ENCODE measurements around the gene GPR37.

The GPR37 gene, protein sequence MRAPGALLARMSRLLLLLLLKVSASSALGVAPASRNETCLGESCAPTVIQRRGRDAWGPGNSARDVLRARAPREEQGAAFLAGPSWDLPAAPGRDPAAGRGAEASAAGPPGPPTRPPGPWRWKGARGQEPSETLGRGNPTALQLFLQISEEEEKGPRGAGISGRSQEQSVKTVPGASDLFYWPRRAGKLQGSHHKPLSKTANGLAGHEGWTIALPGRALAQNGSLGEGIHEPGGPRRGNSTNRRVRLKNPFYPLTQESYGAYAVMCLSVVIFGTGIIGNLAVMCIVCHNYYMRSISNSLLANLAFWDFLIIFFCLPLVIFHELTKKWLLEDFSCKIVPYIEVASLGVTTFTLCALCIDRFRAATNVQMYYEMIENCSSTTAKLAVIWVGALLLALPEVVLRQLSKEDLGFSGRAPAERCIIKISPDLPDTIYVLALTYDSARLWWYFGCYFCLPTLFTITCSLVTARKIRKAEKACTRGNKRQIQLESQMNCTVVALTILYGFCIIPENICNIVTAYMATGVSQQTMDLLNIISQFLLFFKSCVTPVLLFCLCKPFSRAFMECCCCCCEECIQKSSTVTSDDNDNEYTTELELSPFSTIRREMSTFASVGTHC

DNA sequence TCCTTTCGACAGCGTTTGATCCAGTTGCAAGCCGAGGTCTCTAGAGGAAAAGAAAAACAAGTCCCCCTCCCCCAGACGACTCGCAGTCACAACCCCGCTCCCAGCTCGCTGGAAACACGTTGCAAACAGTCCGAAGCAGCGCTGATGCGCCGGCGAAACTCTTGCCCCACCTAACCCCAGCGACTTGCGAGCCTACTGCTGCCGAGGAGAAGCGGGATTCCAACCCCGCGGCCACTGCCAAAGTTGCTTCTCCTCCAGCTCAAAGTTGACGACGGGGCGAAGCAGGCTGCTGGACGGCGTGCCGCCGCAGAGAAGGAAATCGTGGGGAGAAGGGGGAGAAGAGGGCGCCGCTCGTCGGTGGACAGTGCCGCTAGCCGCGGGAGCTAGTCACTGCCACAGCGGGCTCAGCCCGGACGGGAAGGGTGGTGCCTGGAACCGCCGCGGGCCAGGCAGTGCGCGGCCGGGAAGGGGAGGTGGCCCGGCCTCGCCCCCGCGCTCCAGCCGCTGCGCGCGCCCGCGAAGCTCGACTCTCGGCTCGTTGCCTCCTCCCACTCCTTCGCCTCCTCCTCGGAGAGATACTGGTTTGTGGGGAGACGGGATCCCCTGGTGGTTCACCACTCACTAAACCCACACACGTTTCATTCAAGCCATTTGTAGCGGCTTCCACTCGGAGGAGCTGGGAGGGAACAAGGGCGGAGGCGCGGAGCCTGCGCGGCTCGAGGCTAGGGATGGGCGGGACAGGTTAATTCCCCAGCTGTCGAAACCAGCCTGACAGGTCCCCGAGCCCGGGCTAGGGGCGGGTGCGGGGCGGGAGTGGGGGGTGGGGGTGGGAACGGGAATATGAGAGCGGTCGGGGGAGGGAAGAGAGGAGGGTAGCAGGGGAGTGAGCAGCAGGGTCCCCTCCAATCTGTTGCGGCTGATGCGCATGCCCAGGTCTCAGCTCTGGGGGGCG, at the start of gene GPR37:
Gene GPR37, minus strand, starts transcription at position 392 of the 952 bp plus-strand sequence. CDS start 816 bp downstream, outside the sequence.
- no peak within 1 kb of the TSS for H3K4me3 ChIP-seq (ENCODE audit: low read depth in 1 of 2, low read length in 1 of 2)
- peaks cover 0 to 6% of the 10 kb centered on the region in 2 experiments for H3K4me1 ChIP-seq (ENCODE audit: control insufficient read depth in 1 of 2, insufficient read depth in 1 of 2, low read depth in 1 of 2, low read length in 1 of 2)
- TF ChIP-seq, protein P1, sequence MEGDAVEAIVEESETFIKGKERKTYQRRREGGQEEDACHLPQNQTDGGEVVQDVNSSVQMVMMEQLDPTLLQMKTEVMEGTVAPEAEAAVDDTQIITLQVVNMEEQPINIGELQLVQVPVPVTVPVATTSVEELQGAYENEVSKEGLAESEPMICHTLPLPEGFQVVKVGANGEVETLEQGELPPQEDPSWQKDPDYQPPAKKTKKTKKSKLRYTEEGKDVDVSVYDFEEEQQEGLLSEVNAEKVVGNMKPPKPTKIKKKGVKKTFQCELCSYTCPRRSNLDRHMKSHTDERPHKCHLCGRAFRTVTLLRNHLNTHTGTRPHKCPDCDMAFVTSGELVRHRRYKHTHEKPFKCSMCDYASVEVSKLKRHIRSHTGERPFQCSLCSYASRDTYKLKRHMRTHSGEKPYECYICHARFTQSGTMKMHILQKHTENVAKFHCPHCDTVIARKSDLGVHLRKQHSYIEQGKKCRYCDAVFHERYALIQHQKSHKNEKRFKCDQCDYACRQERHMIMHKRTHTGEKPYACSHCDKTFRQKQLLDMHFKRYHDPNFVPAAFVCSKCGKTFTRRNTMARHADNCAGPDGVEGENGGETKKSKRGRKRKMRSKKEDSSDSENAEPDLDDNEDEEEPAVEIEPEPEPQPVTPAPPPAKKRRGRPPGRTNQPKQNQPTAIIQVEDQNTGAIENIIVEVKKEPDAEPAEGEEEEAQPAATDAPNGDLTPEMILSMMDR (IDR thresholded peaks at IDR 0.05) = no peak
- no peaks in the 10 kb centered on the region for H3K9me3 ChIP-seq
- no peak within 1 kb of the TSS for H3K27ac ChIP-seq
- H3K27me3 ChIP-seq = peaks cover 90% of the 10 kb centered on the region
- no peaks in the 10 kb centered on the region for H3K36me3 ChIP-seq

DNA sequence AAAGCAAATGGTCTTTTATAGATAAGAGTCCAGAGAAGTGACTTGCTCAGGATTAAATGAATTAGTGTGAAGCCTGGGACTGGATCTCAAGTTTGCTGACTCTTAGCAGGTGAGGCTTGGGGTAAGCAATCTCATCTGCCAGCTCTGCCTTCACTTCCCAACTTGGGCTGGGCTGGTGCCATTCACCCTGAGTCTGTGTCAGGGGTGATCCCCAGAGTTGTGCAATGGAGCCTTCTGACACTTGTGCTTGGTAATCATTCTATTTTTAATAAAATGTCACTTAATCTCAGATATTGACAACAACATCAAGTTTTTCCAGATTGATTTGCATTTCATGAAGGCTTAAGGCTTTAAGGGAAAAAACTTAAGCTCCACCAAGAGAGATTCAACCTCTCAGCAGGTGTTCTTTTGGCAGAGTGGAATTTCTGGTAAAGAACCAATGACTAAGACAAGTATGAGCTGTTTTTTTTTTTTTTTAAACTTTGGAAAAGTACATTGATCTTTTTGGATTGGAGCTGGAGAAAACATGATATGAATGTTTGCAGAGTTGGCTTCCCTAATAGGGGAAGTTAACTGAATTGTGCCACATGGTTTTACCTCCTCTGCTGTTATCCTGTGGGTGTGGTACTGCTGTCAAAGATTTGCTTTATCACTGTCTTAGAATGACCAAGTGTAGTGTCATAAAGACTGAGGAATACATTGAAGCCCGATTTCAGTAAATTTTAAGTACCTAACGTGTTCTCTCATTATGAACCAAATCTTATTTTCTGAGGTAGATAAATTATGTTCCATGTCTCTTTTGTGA, 48.6 kb upstream of the GPR37 start:
- H3K27me3 ChIP-seq = peaks cover 13% of the 10 kb centered on the region
- H3K4me3 ChIP-seq (ENCODE audit: low read depth in 1 of 2, low read length in 1 of 2) = no peak overlapping the region
- no peaks in the 10 kb centered on the region for H3K4me1 ChIP-seq (ENCODE audit: control insufficient read depth in 1 of 2, insufficient read depth in 1 of 2, low read depth in 1 of 2, low read length in 1 of 2)
- no peaks in the 10 kb centered on the region for H3K36me3 ChIP-seq
- H3K9me3 ChIP-seq = no peaks in the 10 kb centered on the region
- no peak overlapping the region for H3K27ac ChIP-seq
- TF ChIP-seq, protein P1 (IDR thresholded peaks at IDR 0.05) = no peak

DNA sequence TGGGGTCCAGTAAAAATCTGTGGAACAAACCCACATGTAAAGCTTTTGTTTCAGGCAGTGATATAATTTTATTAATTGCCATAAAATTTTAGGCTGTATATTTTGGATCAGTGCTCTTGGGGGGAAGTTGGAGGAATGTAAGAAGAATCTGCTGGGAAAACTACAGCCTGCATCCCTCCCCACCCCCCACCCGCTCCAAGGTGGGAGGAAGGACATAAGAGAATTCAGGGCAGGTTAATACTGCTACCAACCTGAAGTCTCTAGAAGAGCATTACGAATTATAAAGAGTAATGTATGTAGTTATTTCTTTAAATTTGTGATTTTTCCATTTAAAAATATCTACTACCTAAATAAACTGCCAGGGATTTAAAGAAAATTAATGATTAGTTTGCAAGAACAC, 47.2 kb upstream of the GPR37 start:
- Histone ChIP-seq H3K4me1 (ENCODE audit: control insufficient read depth in 1 of 2, insufficient read depth in 1 of 2, low read depth in 1 of 2, low read length in 1 of 2) (no peaks in the 10 kb centered on the region), H3K27ac (no peak overlapping the region), H3K27me3 (peaks cover 13% of the 10 kb centered on the region), H3K9me3 (no peaks in the 10 kb centered on the region), H3K36me3 (no peaks in the 10 kb centered on the region), H3K4me3 (ENCODE audit: low read depth in 1 of 2, low read length in 1 of 2) (no peak overlapping the region)
- TF ChIP-seq, protein P1 (IDR thresholded peaks at IDR 0.05) = no peak

DNA sequence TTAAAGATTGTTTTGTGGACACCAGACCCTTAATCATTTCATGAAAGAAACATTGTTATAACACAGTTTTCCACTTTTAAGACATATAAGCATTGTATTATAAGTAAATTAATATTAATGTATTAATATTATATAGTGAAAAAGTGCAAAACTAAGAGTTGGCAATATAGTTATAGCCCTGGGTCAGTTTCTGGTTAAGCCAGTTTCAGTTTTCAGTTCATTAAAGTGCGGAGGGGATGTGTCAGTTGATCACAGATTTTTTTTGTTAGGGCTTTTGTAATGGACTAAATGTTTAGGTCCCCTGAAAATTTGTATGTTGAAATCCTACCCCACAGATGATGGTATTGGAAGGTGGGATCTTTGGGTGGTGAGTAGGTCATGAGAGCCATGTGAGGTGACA, 45.7 kb upstream of the GPR37 start:
- Histone ChIP-seq H3K27ac (no peak overlapping the region), H3K4me1 (ENCODE audit: control insufficient read depth in 1 of 2, insufficient read depth in 1 of 2, low read depth in 1 of 2, low read length in 1 of 2) (no peaks in the 10 kb centered on the region), H3K4me3 (ENCODE audit: low read depth in 1 of 2, low read length in 1 of 2) (no peak overlapping the region), H3K36me3 (no peaks in the 10 kb centered on the region), H3K27me3 (peaks cover 13% of the 10 kb centered on the region), H3K9me3 (no peaks in the 10 kb centered on the region)
- TF ChIP-seq, protein P1 (IDR thresholded peaks at IDR 0.05) = no peak

DNA sequence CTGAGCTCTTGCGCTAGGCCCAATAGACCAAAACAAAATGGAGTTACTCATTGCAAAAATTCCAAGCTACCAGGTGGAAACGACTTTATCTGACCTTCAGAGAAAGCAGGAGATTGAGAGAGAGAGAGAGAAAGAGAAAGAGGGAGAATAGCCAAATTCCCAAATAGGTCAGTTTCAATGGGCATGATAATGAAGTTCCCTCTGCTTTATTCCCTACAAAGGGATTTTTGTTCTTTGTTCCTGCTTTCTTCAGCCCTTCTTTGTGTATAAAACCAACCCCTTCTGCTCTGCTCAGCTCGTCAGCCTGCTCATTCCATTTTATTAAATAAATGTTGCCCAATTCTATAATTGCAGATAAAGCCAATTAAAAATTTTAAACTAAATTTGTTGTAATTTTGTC, 45.0 kb upstream of the GPR37 start:
- no peaks in the 10 kb centered on the region for H3K36me3 ChIP-seq
- TF ChIP-seq, protein P1 (IDR thresholded peaks at IDR 0.05) = no peak

More for the DNA sequence above, 45.0 kb upstream of the GPR37 start:
- no peak overlapping the region for H3K4me3 ChIP-seq (ENCODE audit: low read depth in 1 of 2, low read length in 1 of 2)
- peaks cover 13% of the 10 kb centered on the region for H3K27me3 ChIP-seq
- H3K4me1 ChIP-seq (ENCODE audit: control insufficient read depth in 1 of 2, insufficient read depth in 1 of 2, low read depth in 1 of 2, low read length in 1 of 2) = no peaks in the 10 kb centered on the region
- no peaks in the 10 kb centered on the region for H3K9me3 ChIP-seq
- no peak overlapping the region for H3K27ac ChIP-seq
